ENCODE data around the gene ADGRV1.

GRCh38 chr5:91180506-91180905 is 621.9 kb downstream of the ADGRV1 start:
- TF ChIP-seq TAF1 (IDR thresholded peaks at IDR 0.05; ENCODE audit: borderline replicate concordance, low read depth, low read length) (no peak), POLR2AphosphoS5 (IDR thresholded peaks at IDR 0.05; ENCODE audit: low read depth, low read length) (no peak), SIN3A (IDR thresholded peaks at IDR 0.05; ENCODE audit: borderline replicate concordance, low read depth, low read length) (no peak), USF1 (IDR thresholded peaks at IDR 0.05; ENCODE audit: borderline replicate concordance, low read depth) (no peak), SMC3 (IDR thresholded peaks at IDR 0.05; ENCODE audit: low read depth, low read length) (no peak), CTCF (IDR thresholded peaks at IDR 0.05) (no peak), TEAD4 (IDR thresholded peaks at IDR 0.05; ENCODE audit: borderline replicate concordance, insufficient read depth) (no peak), NFIC (IDR thresholded peaks at IDR 0.05; ENCODE audit: borderline replicate concordance) (no peak), RFX5 (IDR thresholded peaks at IDR 0.05; ENCODE audit: low read length) (no peak)

Measured in SK-N-SH (cell line).